T-helper 2 cell treated with Interferon-gamma antibody and Interleukin-4, amounts not matched to agents 5 μg/mL and 100 μg/mL, for 36 hours (primary cell): ENCODE data around the gene ZNF654.
"Not testable (repeated sequence)": the region's sequence is repeated elsewhere in the genome, so short reads cannot be mapped to it uniquely, and the experiment has no call there.

Experiments
- DNase-seq: peaks from one replicate; pipeline ENCODE4 v3.0.0; 2021; ENCODE audit warnings: low spot score
- H3K27ac Mint-ChIP-seq: one replicate; pipeline ENCODE4 v1.8.0; 2021; ENCODE audit warnings: mild to moderate bottlenecking, mixed read lengths
- H3K27me3 Mint-ChIP-seq: one replicate; pipeline ENCODE4 v1.8.0; 2021; ENCODE audit warnings: low read depth, mixed read lengths
- H3K36me3 Mint-ChIP-seq: one replicate; pipeline ENCODE4 v1.8.0; 2021; ENCODE audit warnings: low read depth, mixed read lengths
- H3K4me1 Mint-ChIP-seq: one replicate; pipeline ENCODE4 v1.8.0; 2021; ENCODE audit warnings: low read depth, mixed read lengths
- H3K4me3 Mint-ChIP-seq: one replicate; pipeline ENCODE4 v1.8.0; 2022; ENCODE audit warnings: mild to moderate bottlenecking, moderate library complexity, mixed read lengths
- H3K9me3 Mint-ChIP-seq: one replicate; pipeline ENCODE4 v1.8.0; 2021; ENCODE audit warnings: mixed read lengths

ZNF654 gene

GRCh38 chr3:88167173-88167572 lies 108.1 kb downstream of the ZNF654 start:
- Mint-ChIP-seq H3K27me3 (no peaks in the 10 kb centered on the region), H3K4me3 (no peak overlapping the region), H3K9me3 (no peaks in the 10 kb centered on the region), H3K4me1 (peaks cover 4% of the 10 kb centered on the region), H3K36me3 (peaks cover 26% of the 10 kb centered on the region), H3K27ac (no peak overlapping the region)
- DNase-seq: no peak

- no peak overlapping the region for H3K27ac Mint-ChIP-seq
- no peak overlapping the region for H3K4me3 Mint-ChIP-seq
- H3K36me3 Mint-ChIP-seq: peaks cover 22% of the 10 kb centered on the region
- H3K27me3 Mint-ChIP-seq: no peaks in the 10 kb centered on the region
- peaks cover 2% of the 10 kb centered on the region for H3K4me1 Mint-ChIP-seq
- no peak for DNase-seq
- H3K9me3 Mint-ChIP-seq: no peaks in the 10 kb centered on the region
Observed at GRCh38 chr3:88167704-88168103, 108.6 kb downstream of the ZNF654 start.

- no peak overlapping the region for H3K27ac Mint-ChIP-seq
- peaks cover 2% of the 10 kb centered on the region for H3K4me1 Mint-ChIP-seq
- H3K36me3 Mint-ChIP-seq: peaks cover 18% of the 10 kb centered on the region
- no peaks in the 10 kb centered on the region for H3K9me3 Mint-ChIP-seq
- DNase-seq: no peak
- H3K27me3 Mint-ChIP-seq: no peaks in the 10 kb centered on the region
- H3K4me3 Mint-ChIP-seq: no peak overlapping the region
Observed at GRCh38 chr3:88168171-88168570, 109.1 kb downstream of the ZNF654 start.

GRCh38 chr3:88180398-88180999 lies 121.4 kb downstream of the ZNF654 start:
- H3K36me3 Mint-ChIP-seq: no peaks in the 10 kb centered on the region
- no peak for DNase-seq
- no peak overlapping the region for H3K27ac Mint-ChIP-seq
- no peaks in the 10 kb centered on the region for H3K9me3 Mint-ChIP-seq
- H3K4me1 Mint-ChIP-seq: peaks cover 3% of the 10 kb centered on the region
- H3K27me3 Mint-ChIP-seq: peaks cover 5% of the 10 kb centered on the region
- no peak overlapping the region for H3K4me3 Mint-ChIP-seq

- not testable (repeated sequence) for H3K27me3 Mint-ChIP-seq, H3K27ac Mint-ChIP-seq, H3K4me1 Mint-ChIP-seq, H3K9me3 Mint-ChIP-seq, H3K36me3 Mint-ChIP-seq, H3K4me3 Mint-ChIP-seq, DNase-seq
Observed at GRCh38 chr3:88182165-88182918, 123.3 kb downstream of the ZNF654 start.

- no peak overlapping the region for H3K27ac Mint-ChIP-seq
- H3K27me3 Mint-ChIP-seq: peaks cover 3% of the 10 kb centered on the region
- no peak overlapping the region for H3K4me3 Mint-ChIP-seq
- H3K9me3 Mint-ChIP-seq: no peaks in the 10 kb centered on the region
- H3K36me3 Mint-ChIP-seq: no peaks in the 10 kb centered on the region
- no peak for DNase-seq
- peaks cover 5% of the 10 kb centered on the region for H3K4me1 Mint-ChIP-seq
Observed at GRCh38 chr3:88188436-88188835, 129.4 kb downstream of the ZNF654 start.

- no peak overlapping the region for H3K4me3 Mint-ChIP-seq
- no peaks in the 10 kb centered on the region for H3K9me3 Mint-ChIP-seq
- no peak overlapping the region for H3K27ac Mint-ChIP-seq
- peak; percentile 7 for DNase-seq
- no peaks in the 10 kb centered on the region for H3K36me3 Mint-ChIP-seq
- H3K27me3 Mint-ChIP-seq: peaks cover 2% of the 10 kb centered on the region
- H3K4me1 Mint-ChIP-seq: peaks cover 5% of the 10 kb centered on the region
Observed at GRCh38 chr3:88189361-88189810, 130.3 kb downstream of the ZNF654 start.

- no peaks in the 10 kb centered on the region for H3K9me3 Mint-ChIP-seq
- H3K4me3 Mint-ChIP-seq: no peak overlapping the region
- H3K27me3 Mint-ChIP-seq: no peaks in the 10 kb centered on the region
- no peak overlapping the region for H3K27ac Mint-ChIP-seq
- H3K36me3 Mint-ChIP-seq: no peaks in the 10 kb centered on the region
- no peak for DNase-seq
- peaks cover 5% of the 10 kb centered on the region for H3K4me1 Mint-ChIP-seq
Observed at GRCh38 chr3:88191872-88192409, 132.9 kb downstream of the ZNF654 start.

- Mint-ChIP-seq H3K4me3 (no peak overlapping the region), H3K36me3 (no peaks in the 10 kb centered on the region), H3K9me3 (no peaks in the 10 kb centered on the region)
Observed at GRCh38 chr3:88192631-88193030, 133.6 kb downstream of the ZNF654 start.

More at GRCh38 chr3:88192631-88193030, 133.6 kb downstream of the ZNF654 start:
- Mint-ChIP-seq H3K27ac (no peak overlapping the region), H3K27me3 (no peaks in the 10 kb centered on the region), H3K4me1 (peaks cover 5% of the 10 kb centered on the region)
- no peak for DNase-seq
